Transverse colon (tissue), 4 donors: ENCODE data around the gene TMEM87A. TPM values are rescaled to one million over a fixed set of nuclear protein-coding genes. Genes with fewer than 3 reads are reported as not detected.

Source experiments
- DNase-seq: peaks from one replicate; pipeline ENCODE4 v3.0.0-alpha.2; 2019
- H3K27ac ChIP-seq, 4 donors: fragments of 200-600 bp; sonication (generic); 2 replicates each; pipeline ENCODE4 v1.5.1; 2016 to 2018; ENCODE audit warnings: inconsistent platforms in 4 of 4
- H3K27me3 ChIP-seq: fragments of 200-600 bp; sonication (generic); 2 replicates; pipeline ENCODE4 v1.5.1; 2017; ENCODE audit warnings: inconsistent platforms
- H3K36me3 ChIP-seq, 4 donors: fragments of 200-600 bp; sonication (generic); 2 replicates each; pipeline ENCODE4 v1.5.1; 2017 to 2019; ENCODE audit warnings: inconsistent platforms in 4 of 4
- H3K4me1 ChIP-seq, 4 donors: fragments of 200-600 bp; sonication (generic); 2 replicates each; pipeline ENCODE4 v1.5.1; 2017 to 2020; ENCODE audit warnings: inconsistent platforms in 4 of 4
- H3K4me3 ChIP-seq, 4 donors: fragments of 200-600 bp; sonication (generic); 1 replicate in 1 of 4; 2 replicates in 3 of 4; pipeline versions ENCODE4 v1.5.1 to v1.6.1; 2017 to 2019; ENCODE audit warnings: inconsistent platforms in 4 of 4
- H3K9me3 ChIP-seq, 2 donors: fragments of 200-600 bp; sonication (generic); 2 replicates each; pipeline ENCODE4 v1.5.1; 2017 to 2019; ENCODE audit warnings: inconsistent platforms in 2 of 2
- EP300 ChIP-seq: sonication (generic); formaldehyde crosslinking; IDR thresholded peaks from one replicate; pipeline ENCODE4 v1.6.1; 2017; ENCODE audit warnings: antibody characterized with exemption, low read depth
- POLR2A ChIP-seq: fragments of 450-650 bp; IDR thresholded peaks from one replicate; pipeline ENCODE4 v1.6.1; 2016; ENCODE audit warnings: antibody characterized with exemption, mild to moderate bottlenecking, moderate library complexity
- POLR2AphosphoS5 ChIP-seq, 3 donors: sonication (generic); formaldehyde crosslinking; IDR thresholded peaks; one replicate each; pipeline ENCODE4 v1.6.1; 2016; ENCODE audit warnings: antibody characterized with exemption in 3 of 3
- WGBS, 2 donors: methylation state at CpG; one replicate each; pipeline ENCODE4 v1.1.5; 2018; ENCODE audit warnings: low coverage in 1 of 2; 5-methylcytosine and 5-hydroxymethylcytosine counted together
- in situ Hi-C, 4 donors: fragments of 200-750 bp; cut with MboI; loops; one replicate each; pipeline versions ENCODE4 v1.15.0 to v1.15.1; 2017; ENCODE audit warnings: low sequenced_read_pairs in 3 of 4, low pct_ligation_motif_present in 1 of 4, low pct_unique_long_range_greater_than_20kb in 1 of 4
- intact Hi-C: fragments of 100-400 bp; cut with DNase I; formaldehyde crosslinking; loops from one replicate; pipeline ENCODE4 v1.15.1; 2023; ENCODE audit warnings: low total_unique reads
- total RNA-seq, 4 donors: library from RNA; depleted of rRNA; stranded (reverse); fragments of >200 nt; gene quantifications; one replicate each; pipeline ENCODE4 v1.1.0, GENCODE V29; 2016
- TF ChIP-seq, protein P1 (sequence below), 5 experiments: fragments of 200-600 bp in 3 of 5; fragments of 450-650 bp in 2 of 5; sonication (generic) in 3 of 5; IDR thresholded peaks; 1 replicate in 2 of 5; 2 replicates in 3 of 5; pipeline ENCODE4 v1.5.1; 2016 to 2017; ENCODE audit warnings: antibody characterized with exemption in 5 of 5, inconsistent platforms in 3 of 5, mild to moderate bottlenecking in 2 of 5, moderate library complexity in 1 of 5

The TMEM87A gene
- total RNA-seq, 4 donors from 2014 or later, result 93.1 to 110 (median 107) TPM

DNA sequence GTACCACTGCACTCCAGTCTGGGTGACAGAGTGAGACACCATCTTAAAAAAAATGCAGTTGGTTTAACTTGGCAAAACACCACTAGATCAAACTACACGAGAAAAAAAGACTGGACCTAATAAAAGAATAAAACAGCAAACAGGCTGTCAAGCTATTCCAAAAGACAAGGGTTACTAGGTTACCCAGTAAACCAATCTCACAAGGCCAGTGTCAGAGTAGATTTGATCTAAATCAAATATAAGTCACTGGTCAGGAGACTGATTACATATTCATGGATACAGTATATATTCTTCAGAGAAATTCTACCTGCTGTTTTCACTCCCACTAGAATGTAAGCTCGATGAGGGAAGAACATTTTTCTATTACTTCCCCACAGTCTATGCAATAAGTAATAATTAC lies 2.7 kb downstream of the TMEM87A start:
- TF ChIP-seq, protein P1, sequence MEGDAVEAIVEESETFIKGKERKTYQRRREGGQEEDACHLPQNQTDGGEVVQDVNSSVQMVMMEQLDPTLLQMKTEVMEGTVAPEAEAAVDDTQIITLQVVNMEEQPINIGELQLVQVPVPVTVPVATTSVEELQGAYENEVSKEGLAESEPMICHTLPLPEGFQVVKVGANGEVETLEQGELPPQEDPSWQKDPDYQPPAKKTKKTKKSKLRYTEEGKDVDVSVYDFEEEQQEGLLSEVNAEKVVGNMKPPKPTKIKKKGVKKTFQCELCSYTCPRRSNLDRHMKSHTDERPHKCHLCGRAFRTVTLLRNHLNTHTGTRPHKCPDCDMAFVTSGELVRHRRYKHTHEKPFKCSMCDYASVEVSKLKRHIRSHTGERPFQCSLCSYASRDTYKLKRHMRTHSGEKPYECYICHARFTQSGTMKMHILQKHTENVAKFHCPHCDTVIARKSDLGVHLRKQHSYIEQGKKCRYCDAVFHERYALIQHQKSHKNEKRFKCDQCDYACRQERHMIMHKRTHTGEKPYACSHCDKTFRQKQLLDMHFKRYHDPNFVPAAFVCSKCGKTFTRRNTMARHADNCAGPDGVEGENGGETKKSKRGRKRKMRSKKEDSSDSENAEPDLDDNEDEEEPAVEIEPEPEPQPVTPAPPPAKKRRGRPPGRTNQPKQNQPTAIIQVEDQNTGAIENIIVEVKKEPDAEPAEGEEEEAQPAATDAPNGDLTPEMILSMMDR (IDR thresholded peaks at IDR 0.05), result no peak
- no peak for TF ChIP-seq POLR2A
- no peak for TF ChIP-seq EP300
- TF ChIP-seq POLR2AphosphoS5 (IDR thresholded peaks at IDR 0.05), result no peak
- Histone ChIP-seq H3K4me3 (peak overlapping the region in 1 of 4 donors; percentile 67), H3K27ac (peak overlapping the region; percentile 97 to 99 (median 98)), H3K4me1 (peaks cover 9 to 54% (median 45%) of the 10 kb centered on the region in 4 donors), H3K36me3 (peaks cover 0 to 22% (median 10%) of the 10 kb centered on the region in 4 donors), H3K27me3 (no peaks in the 10 kb centered on the region), H3K9me3 (no peaks in the 10 kb centered on the region)
- intact Hi-C loops (no loop called here), in situ Hi-C loops (no loop called here)
- no peak for DNase-seq
- 60 to 78% methylated on average over 1 of the region's 2 CpGs for WGBS, 2 donors

DNA sequence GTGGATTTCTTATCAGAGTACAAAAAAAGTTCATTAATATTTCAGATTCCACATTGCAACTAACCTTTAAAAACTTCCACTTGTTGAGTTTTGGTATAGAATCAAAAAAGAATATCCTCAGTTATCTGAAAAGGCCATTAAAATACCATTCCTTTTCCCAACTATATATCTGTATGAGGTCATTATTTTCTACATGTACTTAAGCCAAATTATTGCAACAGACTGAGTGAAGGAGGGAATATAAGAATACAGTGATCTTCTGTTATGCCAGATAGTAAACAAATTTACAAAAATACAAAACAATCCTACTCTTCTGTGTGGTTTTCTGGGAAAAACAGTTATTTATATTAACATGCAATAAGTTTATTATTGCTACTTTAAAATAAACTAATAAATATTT lies 5.9 kb downstream of the TMEM87A start:
- in situ Hi-C loops, result no loop called here
- Histone ChIP-seq H3K36me3 (peaks cover 0 to 50% (median 21%) of the 10 kb centered on the region in 4 donors), H3K27ac (no peak overlapping the region), H3K9me3 (no peaks in the 10 kb centered on the region), H3K27me3 (no peaks in the 10 kb centered on the region), H3K4me3 (no peak overlapping the region), H3K4me1 (peaks cover 9 to 38% (median 30%) of the 10 kb centered on the region in 4 donors)
- DNase-seq, result no peak
- TF ChIP-seq, protein P1 (IDR thresholded peaks at IDR 0.05), result no peak
- TF ChIP-seq POLR2A (no peak), EP300 (no peak)
- intact Hi-C loops, result no loop called here

DNA sequence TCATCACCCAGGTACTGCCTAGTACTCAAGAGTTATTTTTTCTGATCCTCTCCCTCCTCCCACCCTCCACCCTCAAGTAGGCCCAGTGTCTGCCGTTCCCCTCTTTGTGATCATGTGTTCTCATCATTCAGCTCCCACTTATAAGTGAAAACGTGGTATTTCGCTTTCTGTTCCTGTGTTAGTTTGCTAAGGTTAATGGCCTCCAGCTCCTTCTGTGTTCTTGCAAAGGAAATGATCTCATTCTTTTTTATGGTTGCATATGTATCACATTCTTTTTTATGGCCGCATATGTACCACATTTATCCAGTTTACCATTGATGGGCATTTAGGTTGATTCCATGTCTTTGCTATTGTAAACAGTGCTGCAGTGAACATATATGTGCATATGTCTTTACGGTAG lies 8.4 kb downstream of the TMEM87A start:
- Histone ChIP-seq H3K4me1 (peaks cover 0 to 15% (median 10%) of the 10 kb centered on the region in 4 donors), H3K9me3 (no peaks in the 10 kb centered on the region), H3K27me3 (no peaks in the 10 kb centered on the region), H3K27ac (no peak overlapping the region), H3K4me3 (no peak overlapping the region), H3K36me3 (peaks cover 0 to 69% (median 33%) of the 10 kb centered on the region in 4 donors)
- TF ChIP-seq, protein P1 (IDR thresholded peaks at IDR 0.05), result no peak
- TF ChIP-seq EP300, result no peak
- no peak for TF ChIP-seq POLR2AphosphoS5 (IDR thresholded peaks at IDR 0.05)
- no peak for TF ChIP-seq POLR2A
- no peak for DNase-seq
- in situ Hi-C loops (no loop called here), intact Hi-C loops (no loop called here)
- WGBS, 2 donors, result 79 to 88% methylated on average over 5 of the region's 5 CpGs

DNA sequence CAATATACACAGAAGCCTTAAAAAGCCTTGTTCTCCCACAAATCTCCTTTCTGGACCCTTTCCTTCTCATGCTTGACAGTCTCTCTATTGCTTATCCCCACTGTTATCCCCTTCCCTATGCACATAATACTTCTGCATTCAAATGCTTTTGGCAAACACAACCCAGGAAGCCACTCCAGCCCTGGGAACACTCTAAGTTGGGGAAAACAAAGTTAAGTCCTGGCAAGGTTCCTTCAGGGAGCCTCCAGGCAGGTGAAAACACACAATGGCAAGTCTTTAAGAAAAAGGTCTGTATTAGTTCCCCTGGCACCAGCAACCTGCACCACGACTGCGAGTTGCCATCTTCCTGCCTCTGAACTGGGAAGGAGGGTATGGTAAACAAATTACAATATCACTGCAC lies 19.9 kb downstream of the TMEM87A start:
- no peak for TF ChIP-seq POLR2A
- TF ChIP-seq, protein P1 (IDR thresholded peaks at IDR 0.05), result no peak
- TF ChIP-seq EP300, result no peak
- no peak for TF ChIP-seq POLR2AphosphoS5 (IDR thresholded peaks at IDR 0.05)
- H3K9me3 ChIP-seq, result peaks cover 0 to 6% of the 10 kb centered on the region in 2 donors
- no peak for DNase-seq
- no peaks in the 10 kb centered on the region for H3K27me3 ChIP-seq
- H3K4me1 ChIP-seq, result no peaks in the 10 kb centered on the region
- in situ Hi-C loops, result no loop called here
- intact Hi-C loops, result no loop called here
- no peak overlapping the region for H3K27ac ChIP-seq
- WGBS, 2 donors, result 98 to 100% methylated on average over 2 of the region's 2 CpGs
- H3K36me3 ChIP-seq, result peaks cover 0 to 56% (median 25%) of the 10 kb centered on the region in 4 donors
- no peak overlapping the region for H3K4me3 ChIP-seq
